GM11168 (cell line): ENCODE results near the gene KRTAP19-8.

ENCODE experiments used
- in situ Hi-C: fragments of 300-500 bp; cut with MboI; formaldehyde crosslinking; loops from one replicate; pipeline ENCODE4 v1.12.0; 2022; ENCODE audit warnings: low sequenced_read_pairs; ENCODE audit not compliant: unreplicated experiment

Gene KRTAP19-8

GRCh38 chr21:31012133-31013089 is 25.9 kb downstream of the KRTAP19-8 start:
- in situ Hi-C loops: no loop called here

DNA sequence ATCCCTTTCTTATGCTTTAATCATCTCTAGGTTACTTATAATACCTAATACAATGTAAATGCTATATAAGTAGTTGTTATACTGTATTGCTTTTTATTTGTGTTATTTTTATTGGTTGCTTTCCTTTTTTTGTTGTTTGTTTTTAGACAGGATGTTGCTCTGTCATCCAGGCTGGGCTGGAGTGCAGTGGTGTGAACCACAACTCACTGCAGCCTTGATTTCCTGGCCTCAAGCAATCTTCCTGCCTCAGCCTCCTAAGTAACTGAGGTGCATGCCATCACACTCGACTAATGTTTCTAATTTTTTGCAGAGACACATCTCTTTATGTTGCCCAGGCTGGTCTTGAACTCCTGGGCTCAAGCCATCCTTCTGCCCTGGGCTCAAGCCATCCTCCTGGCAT is 26.9 kb downstream of the KRTAP19-8 start:
- in situ Hi-C loops: no loop called here

DNA sequence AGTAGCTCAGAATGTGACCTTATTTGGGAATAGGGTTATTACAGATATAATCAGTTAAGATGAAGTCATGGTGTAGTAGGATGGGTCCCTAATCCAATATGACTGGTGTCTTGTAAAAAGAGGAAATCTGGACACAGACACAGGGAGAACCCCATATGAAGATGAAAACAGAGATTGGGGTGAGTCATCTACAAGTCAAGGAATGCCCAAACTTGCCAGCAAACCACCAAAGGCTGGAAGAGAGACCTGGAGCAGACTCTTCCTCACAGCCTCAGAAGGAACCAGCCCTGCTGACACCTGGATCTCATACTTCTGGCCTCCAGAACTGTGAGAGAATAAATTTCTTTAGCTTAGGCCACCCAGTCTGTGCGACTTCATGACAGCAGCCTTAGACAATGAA is 29.9 kb downstream of the KRTAP19-8 start:
- in situ Hi-C loops: no loop called here

DNA sequence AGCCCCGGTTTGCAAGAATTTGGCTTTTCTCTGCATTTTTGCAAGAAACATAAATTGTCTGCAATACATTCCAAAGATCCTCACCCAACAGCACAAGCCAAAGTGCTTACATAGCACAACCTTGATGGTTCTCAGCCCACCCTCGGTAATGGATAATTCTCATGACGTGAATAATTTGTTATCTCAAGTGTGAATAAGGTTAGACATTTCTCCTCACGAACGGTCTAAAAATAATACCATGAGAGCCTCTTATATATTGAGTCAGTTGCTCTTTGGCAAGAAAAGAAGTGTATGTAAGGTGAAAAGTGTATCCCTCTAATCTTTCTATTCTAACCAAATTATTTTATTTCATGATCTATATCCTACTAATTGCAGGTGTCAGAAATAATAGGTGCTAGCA is 33.3 kb downstream of the KRTAP19-8 start:
- in situ Hi-C loops: no loop called here

- in situ Hi-C loops: no loop called here
Observed at GRCh38 chr21:31003471-31003870, 34.8 kb downstream of the KRTAP19-8 start.

DNA sequence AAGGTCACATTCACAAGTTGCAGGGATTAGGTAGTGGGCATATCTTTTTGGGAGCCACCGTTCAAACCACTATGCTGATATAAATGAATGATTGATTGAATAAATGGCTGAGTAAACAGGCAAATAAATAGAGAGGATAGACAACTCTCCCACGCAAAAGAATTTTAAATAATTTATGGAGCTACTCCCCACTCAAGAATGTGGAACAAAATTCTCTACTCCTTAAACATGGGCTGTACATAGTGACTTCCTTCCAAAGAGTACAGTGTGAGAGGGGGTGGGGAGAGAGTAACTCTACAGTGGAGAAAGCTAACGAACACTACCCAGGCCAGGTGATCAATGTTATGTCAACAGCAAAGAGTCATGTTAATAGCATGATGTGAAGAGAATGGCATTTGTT is 40.7 kb downstream of the KRTAP19-8 start:
- in situ Hi-C loops: no loop called here

GRCh38 chr21:30996728-30997127 is 41.5 kb downstream of the KRTAP19-8 start:
- in situ Hi-C loops: no loop called here

GRCh38 chr21:30994932-30995331 is 43.3 kb downstream of the KRTAP19-8 start:
- in situ Hi-C loops: no loop called here

DNA sequence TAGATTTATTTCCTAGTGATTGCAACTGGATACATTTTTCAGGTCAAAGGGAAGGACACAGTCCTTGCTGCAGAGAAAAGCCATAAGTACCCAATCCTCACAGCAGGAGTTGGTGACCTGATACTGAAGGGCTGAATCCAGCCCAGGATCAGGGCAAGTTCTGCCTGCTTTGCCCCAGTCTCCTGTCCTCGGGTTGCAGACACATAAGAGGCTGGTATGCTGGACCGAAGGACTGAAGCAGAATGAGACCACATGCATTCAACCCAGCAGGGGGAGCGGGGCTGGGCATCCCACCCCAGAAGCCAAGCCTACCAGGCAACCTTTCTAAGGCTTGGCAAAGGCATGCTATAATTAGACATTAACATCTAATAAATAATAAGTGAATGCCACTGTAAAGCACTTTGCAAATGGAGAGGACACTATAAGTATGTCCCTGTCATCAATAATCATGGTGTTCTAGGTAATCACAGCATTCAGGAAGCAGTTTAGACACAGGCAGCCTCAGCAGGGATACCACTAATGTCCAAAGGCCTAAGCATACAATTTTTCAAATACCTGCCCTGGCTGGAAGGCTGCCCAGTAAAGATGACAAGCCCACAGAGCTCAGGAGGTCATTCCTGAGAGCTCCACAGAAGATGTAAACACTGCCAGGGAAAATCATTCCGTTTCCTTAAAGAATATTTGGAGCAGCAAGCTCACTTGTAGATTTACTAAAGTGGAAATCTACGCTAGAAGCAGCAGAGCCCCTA is 47.6 kb downstream of the KRTAP19-8 start:
- in situ Hi-C loops: no loop called here

DNA sequence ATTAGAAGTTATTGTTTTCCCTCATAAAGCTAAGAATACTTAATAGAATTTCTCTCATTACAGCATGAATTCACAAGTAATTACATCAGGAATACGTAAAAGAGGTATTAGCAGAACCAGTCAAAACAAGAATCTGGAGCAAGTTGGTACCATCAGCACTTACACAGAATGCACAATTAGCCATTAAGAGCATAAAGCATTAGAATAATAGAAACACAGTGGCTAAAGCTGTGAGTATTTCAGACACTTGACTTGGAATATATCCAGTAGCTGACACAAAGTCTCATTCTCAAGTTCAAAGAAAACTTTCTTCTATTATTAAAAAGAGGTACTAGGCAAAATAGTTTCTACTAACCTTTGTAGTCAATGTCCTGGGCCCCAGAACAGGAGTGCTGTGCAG is 49.6 kb downstream of the KRTAP19-8 start:
- in situ Hi-C loops: no loop called here
